Measurements from ENCODE around the gene FAM107B. TPM values are rescaled to one million over a fixed set of nuclear protein-coding genes. Genes with fewer than 3 reads are reported as not detected.

The FAM107B gene
- total and polyA plus RNA-seq, 2 of the 13 experiments (the other 11 are each of a cell fraction or from before 2014, with no cell fraction given): 15.7 to 24.8 TPM

GRCh38 chr10:14519785-14520184 lies 254.9 kb downstream of the FAM107B start:
- ATAC-seq (no peak), DNase-seq (ENCODE audit: low spot score) (no peak), FAIRE-seq (no peak)
- H4K20me1 ChIP-seq (ENCODE audit: insufficient read depth, low read length): no peaks in the 10 kb centered on the region
- no peaks in the 10 kb centered on the region for H3K79me2 ChIP-seq (ENCODE audit: insufficient read depth, low read length)
- H3K36me3 ChIP-seq (replicated peaks in 1 of 2; ENCODE audit: control insufficient read depth in 1 of 2, insufficient read depth in 2 of 2, low read length in 2 of 2): peaks cover 17 to 28% of the 10 kb centered on the region in 2 experiments; a peak in 4 of 5 replicates
- H3K4me2 ChIP-seq (ENCODE audit: low read depth, low read length): no peak overlapping the region
- BruUV-seq (replicated peaks): no TSS peak
- no peak overlapping the region for H2AFZ ChIP-seq (ENCODE audit: low read length)
- ChIA-PET CTCF (ENCODE audit: low intra/inter-chr PET ratio, low total read pairs) (no interaction called here), POLR2A (no interaction called here)
- in situ Hi-C loops (cut with HindIII; ENCODE audit: extremely low pct_ligation_motif_present, low pct_unique_long_range_greater_than_20kb): no loop called here
- intact Hi-C loops (cut with micrococcal nuclease; ENCODE audit: unreplicated experiment): no loop called here
- no peak overlapping the region for H3K27ac ChIP-seq (ENCODE audit: extremely low read length, insufficient read depth, low read length)
- H3K9ac ChIP-seq (ENCODE audit: insufficient read depth, low read depth, low read length): no peak overlapping the region
- H3K4me1 ChIP-seq (ENCODE audit: insufficient read depth, low read length): no peaks in the 10 kb centered on the region
- TF ChIP-seq HNF1B (CRISPR knock-in tag; IDR thresholded peaks at IDR 0.05) (no peak), ZNF20 (CRISPR knock-in tag; IDR thresholded peaks at IDR 0.05) (no peak), RFXANK (CRISPR knock-in tag; IDR thresholded peaks at IDR 0.05) (no peak), ZNF777 (CRISPR knock-in tag; IDR thresholded peaks at IDR 0.05) (no peak), HOMEZ (CRISPR knock-in tag; IDR thresholded peaks at IDR 0.05; ENCODE audit: low read depth) (no peak), U2AF2 (IDR thresholded peaks at IDR 0.05; ENCODE audit: low read depth, low read length) (no peak), ZNF761 (CRISPR knock-in tag; conservative IDR thresholded peaks at IDR 0.05) (no peak), ZNF740 (CRISPR knock-in tag; IDR thresholded peaks at IDR 0.05) (no peak), ZNF781 (CRISPR knock-in tag; IDR thresholded peaks at IDR 0.05; ENCODE audit: borderline replicate concordance, not compliant biosample characterization) (no peak), ZNF160 (CRISPR knock-in tag; IDR thresholded peaks at IDR 0.05) (no peak), RXRB (CRISPR knock-in tag; IDR thresholded peaks at IDR 0.05; ENCODE audit: borderline replicate concordance) (no peak)
- WGBS (ENCODE audit: low lambda C conversion rate): 95% methylated on average over 7 of the region's 7 CpGs
- H3K4me3 ChIP-seq (replicated peaks in 1 of 3; ENCODE audit: insufficient read depth in 1 of 3, low read depth in 2 of 3, low read length in 3 of 3): no peak overlapping the region
- no peaks in the 10 kb centered on the region for H3K27me3 ChIP-seq (ENCODE audit: control insufficient read depth in 1 of 2, insufficient read depth in 2 of 2, low read length in 2 of 2)
- no peaks in the 10 kb centered on the region for H3K9me3 ChIP-seq (ENCODE audit: low read length)
